Measurements from ENCODE around the gene MAD1L1.

GRCh38 chr7:2125931-2126330, 106.8 kb downstream of the MAD1L1 start:
- no peak for TF ChIP-seq CTCF (conservative IDR thresholded peaks at IDR 0.05; ENCODE audit: low read length)
- no peak for TF ChIP-seq EZH2phosphoT487 (IDR thresholded peaks at IDR 0.05; ENCODE audit: borderline replicate concordance, low read depth, low read length)

All from OCI-LY7 (cell line).